ENCODE measurements around the gene DLGAP4. TPM values are rescaled to one million over a fixed set of nuclear protein-coding genes. Genes with fewer than 3 reads are reported as not detected.

Gene DLGAP4
- total and polyA plus RNA-seq, 10 of the 15 experiments (the other 5 are each of a cell fraction or from before 2014, with no cell fraction given) = 0.42 to 43.3 (median 19.0) TPM

- TF ChIP-seq SKIL (IDR thresholded peaks at IDR 0.05; ENCODE audit: low read depth, poor library complexity, severe bottlenecking) (no peak), ZSCAN29 (IDR thresholded peaks at IDR 0.05) (no peak), FOS (IDR thresholded peaks at IDR 0.05; ENCODE audit: borderline replicate concordance, extremely low read depth, insufficient read length) (no peak), CEBPB (IDR thresholded peaks at IDR 0.05; ENCODE audit: borderline replicate concordance in 1 of 2, low read depth in 2 of 2, low read length in 2 of 2) (no peak), E2F4 (IDR thresholded peaks at IDR 0.05; ENCODE audit: low read depth, low read length) (no peak), NBN (IDR thresholded peaks at IDR 0.05) (no peak), BCLAF1 (IDR thresholded peaks at IDR 0.05) (no peak), SMAD5 (IDR thresholded peaks at IDR 0.05; ENCODE audit: low read depth) (no peak), ZNF274 (IDR thresholded peaks at IDR 0.05; ENCODE audit: insufficient read depth, insufficient read length) (no peak), MTA3 (IDR thresholded peaks at IDR 0.05; ENCODE audit: borderline replicate concordance, low read length) (no peak), ZNF592 (IDR thresholded peaks at IDR 0.05) (no peak), LARP7 (IDR thresholded peaks at IDR 0.05) (no peak), RAD21 (IDR thresholded peaks at IDR 0.05; ENCODE audit: insufficient read depth, low read depth, low read length) (no peak), NRF1 (conservative IDR thresholded peaks at IDR 0.05; ENCODE audit: low read depth, low read length) (no peak), CBFB (IDR thresholded peaks at IDR 0.05; ENCODE audit: low read depth) (no peak), HCFC1 (IDR thresholded peaks at IDR 0.05; ENCODE audit: low read length) (no peak), CREB1 (IDR thresholded peaks at IDR 0.05; ENCODE audit: low read depth) (no peak), ESRRA (IDR thresholded peaks at IDR 0.05; ENCODE audit: low read length) (no peak)
Observed at GRCh38 chr20:36384022-36384619, 78.0 kb downstream of the DLGAP4 start (continued).

All from GM12878 (cell line).